H1 (cell line): Measurements from ENCODE around the gene CACNA1C.
A peak's percentile ranks its signal among the peaks of the same experiment; 100 is the strongest.

Source experiments
- EZH2 ChIP-seq: fragments of 200-600 bp; sonication (generic); IDR thresholded peaks from 2 replicates; pipeline ENCODE4 v1.7.1; 2012; ENCODE audit warnings: low read depth, mild to moderate bottlenecking, moderate library complexity, low read length, inconsistent platforms; ENCODE audit not compliant: severe bottlenecking
- RAD21 ChIP-seq, 2 experiments: IDR thresholded peaks in 1 of 2; conservative IDR thresholded peaks in 1 of 2; 2 replicates each; pipeline ENCODE4 v1.6.1; 2011; ENCODE audit warnings: low read depth in 2 of 2, low read length in 2 of 2, improper control_type of control experiment in 1 of 2, inconsistent platforms in 1 of 2, mild to moderate bottlenecking in 1 of 2, moderate library complexity in 1 of 2
- RNF2 ChIP-seq: fragments of 200-900, 300-1000 bp; sonication (generic); IDR thresholded peaks from 2 replicates; pipeline ENCODE4 v1.7.1; 2016; ENCODE audit warnings: borderline replicate concordance, low read depth, mild to moderate bottlenecking, antibody characterized with exemption, low read length; ENCODE audit not compliant: poor library complexity, severe bottlenecking; ENCODE audit errors: missing control alignments
- TAF1 ChIP-seq: IDR thresholded peaks from 2 replicates; pipeline ENCODE4 v1.6.1; 2011; ENCODE audit warnings: mild to moderate bottlenecking, low read depth, low read length
- TF ChIP-seq, protein P1 (sequence below), 3 experiments: IDR thresholded peaks; 1 replicate in 2 of 3; 2 replicates in 1 of 3; pipeline versions ENCODE4 v1.5.1 to v1.6.1; 2011; ENCODE audit warnings: low read length in 3 of 3, mild to moderate bottlenecking in 3 of 3, inconsistent platforms in 2 of 3, low read depth in 1 of 3, moderate library complexity in 1 of 3; ENCODE audit not compliant: insufficient read depth in 1 of 3; ENCODE audit errors: control extremely low read depth in 1 of 3
- TF ChIP-seq, protein P2 (sequence below): fragments of 300-600 bp; sonication (generic); IDR thresholded peaks from 2 replicates; pipeline ENCODE4 v1.7.1; 2012; ENCODE audit warnings: low read length, moderate library complexity, mild to moderate bottlenecking, inconsistent platforms; ENCODE audit not compliant: insufficient replicate concordance

DNA sequence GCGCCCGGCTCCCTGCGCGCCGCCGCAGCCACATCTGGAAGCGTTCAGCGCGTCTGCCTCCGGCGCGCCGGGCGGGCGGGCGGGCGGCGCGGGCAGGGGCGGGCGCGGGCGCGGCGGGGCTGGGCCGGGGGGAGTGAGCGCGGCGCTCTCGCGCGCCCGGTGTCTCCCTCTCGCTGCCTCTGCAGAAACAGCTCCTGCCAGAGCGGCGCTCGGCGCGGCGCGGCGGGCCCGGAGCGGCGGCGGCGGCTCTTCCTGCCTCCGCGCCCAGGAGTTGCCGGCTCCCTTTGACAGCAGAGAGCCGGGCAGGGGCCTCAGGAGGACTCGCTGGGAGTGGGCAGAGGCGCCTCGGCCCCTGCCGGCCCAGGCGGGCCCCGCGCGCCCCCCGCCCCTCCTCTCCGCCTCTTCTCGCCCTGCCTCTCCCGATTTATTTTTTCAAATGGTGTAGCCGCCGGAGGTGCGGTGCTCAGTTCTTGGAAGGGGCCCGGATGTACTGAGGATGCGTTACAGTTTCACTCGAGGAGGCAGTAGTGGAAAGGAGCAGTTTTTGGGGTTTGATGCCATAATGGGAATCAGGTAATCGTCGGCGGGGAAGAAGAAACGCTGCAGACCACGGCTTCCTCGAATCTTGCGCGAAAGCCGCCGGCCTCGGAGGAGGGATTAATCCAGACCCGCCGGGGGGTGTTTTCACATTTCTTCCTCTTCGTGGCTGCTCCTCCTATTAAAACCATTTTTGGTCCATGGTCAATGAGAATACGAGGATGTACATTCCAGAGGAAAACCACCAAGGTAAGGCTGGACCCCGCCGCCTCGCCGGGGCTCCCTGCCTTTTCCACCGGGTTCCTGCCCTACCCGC, at the start of gene CACNA1C:
- TF ChIP-seq EZH2, result peak; percentile 38
- TF ChIP-seq, protein P1, sequence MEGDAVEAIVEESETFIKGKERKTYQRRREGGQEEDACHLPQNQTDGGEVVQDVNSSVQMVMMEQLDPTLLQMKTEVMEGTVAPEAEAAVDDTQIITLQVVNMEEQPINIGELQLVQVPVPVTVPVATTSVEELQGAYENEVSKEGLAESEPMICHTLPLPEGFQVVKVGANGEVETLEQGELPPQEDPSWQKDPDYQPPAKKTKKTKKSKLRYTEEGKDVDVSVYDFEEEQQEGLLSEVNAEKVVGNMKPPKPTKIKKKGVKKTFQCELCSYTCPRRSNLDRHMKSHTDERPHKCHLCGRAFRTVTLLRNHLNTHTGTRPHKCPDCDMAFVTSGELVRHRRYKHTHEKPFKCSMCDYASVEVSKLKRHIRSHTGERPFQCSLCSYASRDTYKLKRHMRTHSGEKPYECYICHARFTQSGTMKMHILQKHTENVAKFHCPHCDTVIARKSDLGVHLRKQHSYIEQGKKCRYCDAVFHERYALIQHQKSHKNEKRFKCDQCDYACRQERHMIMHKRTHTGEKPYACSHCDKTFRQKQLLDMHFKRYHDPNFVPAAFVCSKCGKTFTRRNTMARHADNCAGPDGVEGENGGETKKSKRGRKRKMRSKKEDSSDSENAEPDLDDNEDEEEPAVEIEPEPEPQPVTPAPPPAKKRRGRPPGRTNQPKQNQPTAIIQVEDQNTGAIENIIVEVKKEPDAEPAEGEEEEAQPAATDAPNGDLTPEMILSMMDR (IDR thresholded peaks at IDR 0.05; ENCODE audit: control extremely low read depth in 1 of 3, insufficient read depth in 1 of 3, low read depth in 1 of 3, low read length in 3 of 3), result peak; percentile 22 to 34 (median 23)
- no peak for TF ChIP-seq RNF2
- TF ChIP-seq RAD21 (IDR thresholded peaks at IDR 0.05 in 1 of 2, conservative IDR thresholded peaks at IDR 0.05 in 1 of 2; ENCODE audit: low read depth in 2 of 2, low read length in 2 of 2), result peak in 1 of 2 experiments; percentile 20; a peak in 1 of 4 replicates
- TF ChIP-seq, protein P2, sequence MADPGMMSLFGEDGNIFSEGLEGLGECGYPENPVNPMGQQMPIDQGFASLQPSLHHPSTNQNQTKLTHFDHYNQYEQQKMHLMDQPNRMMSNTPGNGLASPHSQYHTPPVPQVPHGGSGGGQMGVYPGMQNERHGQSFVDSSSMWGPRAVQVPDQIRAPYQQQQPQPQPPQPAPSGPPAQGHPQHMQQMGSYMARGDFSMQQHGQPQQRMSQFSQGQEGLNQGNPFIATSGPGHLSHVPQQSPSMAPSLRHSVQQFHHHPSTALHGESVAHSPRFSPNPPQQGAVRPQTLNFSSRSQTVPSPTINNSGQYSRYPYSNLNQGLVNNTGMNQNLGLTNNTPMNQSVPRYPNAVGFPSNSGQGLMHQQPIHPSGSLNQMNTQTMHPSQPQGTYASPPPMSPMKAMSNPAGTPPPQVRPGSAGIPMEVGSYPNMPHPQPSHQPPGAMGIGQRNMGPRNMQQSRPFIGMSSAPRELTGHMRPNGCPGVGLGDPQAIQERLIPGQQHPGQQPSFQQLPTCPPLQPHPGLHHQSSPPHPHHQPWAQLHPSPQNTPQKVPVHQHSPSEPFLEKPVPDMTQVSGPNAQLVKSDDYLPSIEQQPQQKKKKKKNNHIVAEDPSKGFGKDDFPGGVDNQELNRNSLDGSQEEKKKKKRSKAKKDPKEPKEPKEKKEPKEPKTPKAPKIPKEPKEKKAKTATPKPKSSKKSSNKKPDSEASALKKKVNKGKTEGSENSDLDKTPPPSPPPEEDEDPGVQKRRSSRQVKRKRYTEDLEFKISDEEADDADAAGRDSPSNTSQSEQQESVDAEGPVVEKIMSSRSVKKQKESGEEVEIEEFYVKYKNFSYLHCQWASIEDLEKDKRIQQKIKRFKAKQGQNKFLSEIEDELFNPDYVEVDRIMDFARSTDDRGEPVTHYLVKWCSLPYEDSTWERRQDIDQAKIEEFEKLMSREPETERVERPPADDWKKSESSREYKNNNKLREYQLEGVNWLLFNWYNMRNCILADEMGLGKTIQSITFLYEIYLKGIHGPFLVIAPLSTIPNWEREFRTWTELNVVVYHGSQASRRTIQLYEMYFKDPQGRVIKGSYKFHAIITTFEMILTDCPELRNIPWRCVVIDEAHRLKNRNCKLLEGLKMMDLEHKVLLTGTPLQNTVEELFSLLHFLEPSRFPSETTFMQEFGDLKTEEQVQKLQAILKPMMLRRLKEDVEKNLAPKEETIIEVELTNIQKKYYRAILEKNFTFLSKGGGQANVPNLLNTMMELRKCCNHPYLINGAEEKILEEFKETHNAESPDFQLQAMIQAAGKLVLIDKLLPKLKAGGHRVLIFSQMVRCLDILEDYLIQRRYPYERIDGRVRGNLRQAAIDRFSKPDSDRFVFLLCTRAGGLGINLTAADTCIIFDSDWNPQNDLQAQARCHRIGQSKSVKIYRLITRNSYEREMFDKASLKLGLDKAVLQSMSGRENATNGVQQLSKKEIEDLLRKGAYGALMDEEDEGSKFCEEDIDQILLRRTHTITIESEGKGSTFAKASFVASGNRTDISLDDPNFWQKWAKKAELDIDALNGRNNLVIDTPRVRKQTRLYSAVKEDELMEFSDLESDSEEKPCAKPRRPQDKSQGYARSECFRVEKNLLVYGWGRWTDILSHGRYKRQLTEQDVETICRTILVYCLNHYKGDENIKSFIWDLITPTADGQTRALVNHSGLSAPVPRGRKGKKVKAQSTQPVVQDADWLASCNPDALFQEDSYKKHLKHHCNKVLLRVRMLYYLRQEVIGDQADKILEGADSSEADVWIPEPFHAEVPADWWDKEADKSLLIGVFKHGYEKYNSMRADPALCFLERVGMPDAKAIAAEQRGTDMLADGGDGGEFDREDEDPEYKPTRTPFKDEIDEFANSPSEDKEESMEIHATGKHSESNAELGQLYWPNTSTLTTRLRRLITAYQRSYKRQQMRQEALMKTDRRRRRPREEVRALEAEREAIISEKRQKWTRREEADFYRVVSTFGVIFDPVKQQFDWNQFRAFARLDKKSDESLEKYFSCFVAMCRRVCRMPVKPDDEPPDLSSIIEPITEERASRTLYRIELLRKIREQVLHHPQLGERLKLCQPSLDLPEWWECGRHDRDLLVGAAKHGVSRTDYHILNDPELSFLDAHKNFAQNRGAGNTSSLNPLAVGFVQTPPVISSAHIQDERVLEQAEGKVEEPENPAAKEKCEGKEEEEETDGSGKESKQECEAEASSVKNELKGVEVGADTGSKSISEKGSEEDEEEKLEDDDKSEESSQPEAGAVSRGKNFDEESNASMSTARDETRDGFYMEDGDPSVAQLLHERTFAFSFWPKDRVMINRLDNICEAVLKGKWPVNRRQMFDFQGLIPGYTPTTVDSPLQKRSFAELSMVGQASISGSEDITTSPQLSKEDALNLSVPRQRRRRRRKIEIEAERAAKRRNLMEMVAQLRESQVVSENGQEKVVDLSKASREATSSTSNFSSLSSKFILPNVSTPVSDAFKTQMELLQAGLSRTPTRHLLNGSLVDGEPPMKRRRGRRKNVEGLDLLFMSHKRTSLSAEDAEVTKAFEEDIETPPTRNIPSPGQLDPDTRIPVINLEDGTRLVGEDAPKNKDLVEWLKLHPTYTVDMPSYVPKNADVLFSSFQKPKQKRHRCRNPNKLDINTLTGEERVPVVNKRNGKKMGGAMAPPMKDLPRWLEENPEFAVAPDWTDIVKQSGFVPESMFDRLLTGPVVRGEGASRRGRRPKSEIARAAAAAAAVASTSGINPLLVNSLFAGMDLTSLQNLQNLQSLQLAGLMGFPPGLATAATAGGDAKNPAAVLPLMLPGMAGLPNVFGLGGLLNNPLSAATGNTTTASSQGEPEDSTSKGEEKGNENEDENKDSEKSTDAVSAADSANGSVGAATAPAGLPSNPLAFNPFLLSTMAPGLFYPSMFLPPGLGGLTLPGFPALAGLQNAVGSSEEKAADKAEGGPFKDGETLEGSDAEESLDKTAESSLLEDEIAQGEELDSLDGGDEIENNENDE, result no peak
- no peak for TF ChIP-seq TAF1
